DOHH2 (cell line): ENCODE data around the gene ZMAT5.

Experiments
- EZH2phosphoT487 ChIP-seq: fragments of 200-600 bp; sonication (generic); IDR thresholded peaks from 2 replicates; pipeline ENCODE4 v1.6.1; 2017; ENCODE audit warnings: borderline replicate concordance, mild to moderate bottlenecking, antibody characterized with exemption, low read length, moderate library complexity, mixed read lengths
- TF ChIP-seq, protein P1 (sequence below): fragments of 200-600 bp; sonication (generic); IDR thresholded peaks from one replicate; pipeline ENCODE4 v1.5.1; 2014; ENCODE audit warnings: antibody characterized with exemption, mild to moderate bottlenecking, low read depth, low read length; ENCODE audit not compliant: poor library complexity, severe bottlenecking

DNA sequence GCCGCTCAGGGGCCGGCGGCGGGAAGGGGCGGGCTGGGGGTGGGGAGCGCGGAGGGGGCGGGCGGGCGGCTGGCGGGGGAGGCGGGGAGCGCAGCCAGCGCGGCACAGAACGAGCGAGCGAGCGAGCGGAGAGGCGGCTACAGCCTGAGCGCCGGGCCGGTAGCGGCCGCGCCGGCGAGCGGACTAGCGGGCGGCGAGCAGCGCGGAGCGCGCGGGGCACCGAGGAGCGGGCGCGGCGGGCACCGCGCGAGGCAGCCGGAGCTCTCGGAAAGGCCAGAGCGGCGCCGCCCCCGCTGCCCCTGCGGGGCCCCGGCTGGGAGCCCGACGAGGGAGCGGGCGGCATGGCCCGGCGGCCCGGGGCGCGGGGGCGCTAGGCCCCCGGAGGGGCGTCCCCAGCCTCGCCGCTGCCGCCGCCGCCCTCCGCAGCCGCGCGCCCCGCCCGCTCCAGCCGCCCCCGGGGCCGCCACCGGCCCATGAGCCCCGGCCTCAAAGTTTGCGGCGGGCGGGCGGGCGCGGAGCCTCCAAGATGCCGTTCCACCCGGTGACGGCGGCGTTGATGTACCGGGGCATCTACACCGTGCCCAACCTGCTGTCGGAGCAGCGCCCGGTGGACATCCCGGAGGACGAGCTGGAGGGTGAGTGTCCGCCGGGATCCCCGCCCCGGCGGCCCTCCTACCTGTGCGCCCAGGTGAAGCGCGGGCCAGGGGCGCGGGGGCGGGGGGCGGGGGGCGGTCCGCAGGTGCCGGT lies 46.7 kb downstream of the ZMAT5 start, which contains the start of gene CABP7:
- TF ChIP-seq, protein P1, sequence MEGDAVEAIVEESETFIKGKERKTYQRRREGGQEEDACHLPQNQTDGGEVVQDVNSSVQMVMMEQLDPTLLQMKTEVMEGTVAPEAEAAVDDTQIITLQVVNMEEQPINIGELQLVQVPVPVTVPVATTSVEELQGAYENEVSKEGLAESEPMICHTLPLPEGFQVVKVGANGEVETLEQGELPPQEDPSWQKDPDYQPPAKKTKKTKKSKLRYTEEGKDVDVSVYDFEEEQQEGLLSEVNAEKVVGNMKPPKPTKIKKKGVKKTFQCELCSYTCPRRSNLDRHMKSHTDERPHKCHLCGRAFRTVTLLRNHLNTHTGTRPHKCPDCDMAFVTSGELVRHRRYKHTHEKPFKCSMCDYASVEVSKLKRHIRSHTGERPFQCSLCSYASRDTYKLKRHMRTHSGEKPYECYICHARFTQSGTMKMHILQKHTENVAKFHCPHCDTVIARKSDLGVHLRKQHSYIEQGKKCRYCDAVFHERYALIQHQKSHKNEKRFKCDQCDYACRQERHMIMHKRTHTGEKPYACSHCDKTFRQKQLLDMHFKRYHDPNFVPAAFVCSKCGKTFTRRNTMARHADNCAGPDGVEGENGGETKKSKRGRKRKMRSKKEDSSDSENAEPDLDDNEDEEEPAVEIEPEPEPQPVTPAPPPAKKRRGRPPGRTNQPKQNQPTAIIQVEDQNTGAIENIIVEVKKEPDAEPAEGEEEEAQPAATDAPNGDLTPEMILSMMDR = no peak
- TF ChIP-seq EZH2phosphoT487 = no peak
